ENCODE results near the gene PHF14.

PHF14 gene

DNA sequence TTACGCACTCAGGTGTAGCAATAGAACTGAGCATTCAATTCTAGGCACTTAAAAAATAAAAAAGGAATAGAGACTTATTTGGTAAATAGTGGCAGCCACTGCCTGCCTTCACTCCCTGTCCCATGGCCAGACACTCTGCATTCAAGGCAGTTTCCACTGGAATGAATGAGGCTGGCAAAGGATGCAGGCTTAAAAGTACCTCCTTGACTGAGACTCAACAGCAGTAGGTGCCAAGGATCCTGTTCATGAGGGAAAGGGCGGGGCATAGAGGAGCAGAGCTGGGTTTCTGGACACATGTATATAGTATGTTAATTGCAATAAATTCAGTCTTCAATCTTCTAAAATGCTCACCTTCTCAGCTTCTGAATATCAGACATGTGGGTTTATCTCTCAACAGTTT is 242.6 kb downstream of the PHF14 start:
- no peak for DNase-seq

DNA sequence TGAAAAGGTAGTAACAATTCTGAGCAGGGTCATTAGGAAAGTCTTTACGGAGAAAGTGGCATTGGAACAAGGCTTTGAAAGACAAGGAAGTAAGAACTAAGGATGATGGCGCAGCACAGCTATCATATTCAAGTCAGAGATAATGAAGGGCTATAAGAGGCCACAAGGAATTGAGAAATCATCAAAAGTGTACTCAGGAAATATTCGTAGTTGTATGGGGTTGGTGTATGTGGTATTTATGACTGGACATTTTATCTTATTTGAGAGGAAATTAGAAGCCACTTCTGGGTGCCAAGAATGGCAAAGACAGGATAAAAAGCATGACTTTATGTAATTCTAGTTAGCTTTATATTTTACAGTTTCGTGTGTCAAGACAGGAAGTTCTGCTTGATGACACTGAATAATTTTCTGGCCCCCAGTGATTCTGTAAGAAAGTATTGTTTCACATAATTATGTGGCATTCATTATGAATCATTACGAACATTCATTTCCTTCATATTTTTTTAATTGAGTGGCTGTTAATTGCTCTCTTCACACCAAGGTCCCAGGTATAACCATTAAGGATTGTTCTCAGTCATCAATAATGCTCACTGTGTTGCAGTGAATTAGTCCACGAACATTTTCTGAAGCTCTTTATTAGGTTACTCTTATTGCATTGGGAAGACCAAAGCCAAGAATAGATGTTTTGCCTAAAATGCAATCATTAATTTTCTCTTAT is 244.3 kb downstream of the PHF14 start:
- no peak for DNase-seq

All from SIG-M5 (cell line).